ENCODE results near the gene NOL3. TPM values are rescaled to one million over a fixed set of nuclear protein-coding genes. Genes with fewer than 3 reads are reported as not detected.

NOL3 gene
- polyA plus RNA-seq, 3 donors, result 31.0 to 62.3 (median 34.3) TPM

DNA sequence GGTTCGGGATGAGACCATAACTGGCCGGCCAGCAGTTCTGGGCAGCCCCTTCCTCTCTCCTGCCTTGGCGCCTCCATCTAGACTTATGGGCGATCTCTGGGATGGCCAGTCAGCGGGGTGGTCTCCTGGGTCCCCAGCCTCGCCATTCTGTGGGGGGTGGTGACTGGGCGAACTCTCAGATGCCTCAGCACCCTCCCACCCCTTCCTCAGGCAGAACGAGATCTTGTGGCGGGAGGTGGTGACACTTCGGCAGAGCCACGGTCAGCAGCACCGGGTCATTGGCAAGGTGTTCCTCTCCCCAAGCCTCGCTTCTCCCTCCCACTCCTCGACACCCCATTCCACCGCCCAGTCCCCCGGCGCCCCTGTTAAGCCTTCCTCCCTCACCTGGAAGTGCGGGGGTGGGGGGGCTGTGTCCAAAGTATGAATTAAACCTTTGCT lies 4.2 kb upstream of the NOL3 start:
- H3K27ac ChIP-seq (ENCODE audit: low read depth, low read length), result no peak overlapping the region
- 42 to 54% (median 50%) methylated on average over 12 to 18 of the region's 18 CpGs for WGBS, 3 donors

DNA sequence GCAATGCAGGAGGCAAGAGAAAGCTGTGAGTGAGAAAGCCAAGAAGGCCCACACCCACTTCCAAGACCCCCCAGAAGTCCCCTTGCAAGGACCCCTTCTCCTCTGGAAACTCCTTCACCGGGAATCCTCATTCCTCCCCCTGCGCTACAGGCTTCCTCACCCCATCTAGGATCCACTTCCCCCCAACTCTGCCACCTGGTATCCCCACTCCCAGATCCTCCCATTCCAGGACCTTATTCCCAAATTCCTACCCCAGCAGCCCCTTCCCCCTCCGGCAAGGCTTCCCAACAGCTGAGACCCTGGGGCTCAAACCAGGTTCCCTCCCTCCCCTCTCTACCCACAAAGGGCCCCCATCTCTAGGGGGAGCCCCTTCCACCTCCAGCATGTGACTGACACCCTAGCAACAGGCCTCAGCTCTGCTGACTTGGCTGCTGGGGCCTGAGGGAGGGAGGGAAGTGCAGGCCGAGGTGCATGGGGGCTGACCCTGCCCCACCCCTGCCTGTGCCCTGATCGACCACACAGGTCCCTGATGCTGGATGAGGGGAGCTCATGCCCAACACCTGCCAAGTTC lies 3.7 kb upstream of the NOL3 start:
- H3K27ac ChIP-seq (ENCODE audit: low read depth, low read length), result no peak overlapping the region
- WGBS, 3 donors, result 82 to 83% (median 83%) methylated on average over 5 of the region's 5 CpGs

DNA sequence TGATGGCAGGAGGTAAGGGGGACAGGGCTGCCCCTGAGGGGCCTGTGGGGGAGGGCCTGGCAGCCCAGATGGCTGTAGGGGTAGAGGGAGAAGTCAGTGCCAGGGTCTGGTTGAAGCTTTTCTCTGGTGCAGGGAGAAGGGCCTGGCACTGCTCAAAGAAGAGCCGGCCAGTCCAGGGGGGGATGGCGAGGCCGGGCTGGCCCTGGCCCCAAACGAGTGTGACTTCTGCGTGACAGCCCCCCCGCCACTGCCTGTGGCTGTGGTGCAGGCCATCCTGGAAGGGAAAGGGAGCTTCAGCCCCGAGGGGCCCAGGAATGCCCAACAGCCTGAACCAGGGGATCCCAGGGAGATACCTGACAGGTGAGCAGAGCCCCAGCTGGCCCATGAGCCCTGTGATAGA lies 2.8 kb upstream of the NOL3 start:
- H3K27ac ChIP-seq (ENCODE audit: low read depth, low read length), result no peak overlapping the region
- WGBS, 3 donors, result 94 to 96% (median 94%) methylated on average over 7 of the region's 7 CpGs

DNA sequence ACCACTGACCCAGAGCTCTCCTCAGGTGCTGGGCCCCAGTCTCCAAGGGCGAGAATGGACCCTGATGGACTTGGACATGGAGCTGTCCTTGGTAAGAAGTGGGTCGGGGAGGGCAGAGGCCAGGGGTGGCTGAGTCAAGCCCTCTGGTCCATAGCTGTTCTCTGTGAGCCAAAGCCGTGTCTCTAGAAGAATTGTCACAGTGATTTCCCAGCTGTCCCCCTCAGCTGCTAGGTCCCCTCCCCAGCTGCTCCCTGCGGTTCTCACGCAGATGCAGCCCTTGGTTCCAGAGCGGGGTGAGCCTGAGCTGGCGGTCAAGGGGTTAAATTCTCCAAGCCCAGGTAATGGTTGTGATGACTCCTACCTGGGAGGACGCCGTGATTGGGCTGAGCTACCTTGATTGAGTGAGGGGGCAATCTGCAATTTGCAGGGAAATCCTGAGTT lies 1.3 kb upstream of the NOL3 start:
- H3K27ac ChIP-seq (ENCODE audit: low read depth, low read length), result no peak overlapping the region
- WGBS, 3 donors, result 64 to 73% (median 66%) methylated on average over 9 of the region's 9 CpGs

DNA sequence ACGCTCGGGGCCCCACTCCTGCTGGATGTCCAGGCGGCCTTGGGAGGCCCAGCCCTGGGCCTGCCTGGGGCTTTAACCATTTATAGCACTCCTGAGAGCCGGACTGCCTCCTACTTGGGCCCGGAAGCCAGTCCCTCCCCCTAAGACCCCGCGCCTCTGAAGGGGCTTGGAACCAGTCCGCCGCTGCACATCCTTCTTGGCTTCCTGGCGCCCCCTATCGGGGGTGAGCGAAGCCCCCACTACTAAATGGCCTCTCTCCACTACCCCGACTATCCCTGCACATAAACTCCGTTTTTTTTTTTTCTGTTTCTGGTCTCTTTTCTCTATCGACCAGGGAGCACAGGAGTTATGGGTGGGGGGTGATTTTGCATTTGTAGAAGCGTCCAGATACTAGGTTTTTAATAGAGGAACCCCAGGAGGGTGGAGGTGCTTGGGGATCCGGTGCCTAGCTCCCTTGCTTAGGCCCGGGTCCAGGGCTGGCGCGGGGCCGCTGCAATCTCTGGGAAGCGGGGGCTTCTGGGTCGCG lies 633 bp upstream of the NOL3 start:
- H3K27ac ChIP-seq (ENCODE audit: low read depth, low read length), result no peak overlapping the region
- WGBS, 3 donors, result 10 to 11% (median 11%) methylated on average over 24 of the region's 24 CpGs

DNA sequence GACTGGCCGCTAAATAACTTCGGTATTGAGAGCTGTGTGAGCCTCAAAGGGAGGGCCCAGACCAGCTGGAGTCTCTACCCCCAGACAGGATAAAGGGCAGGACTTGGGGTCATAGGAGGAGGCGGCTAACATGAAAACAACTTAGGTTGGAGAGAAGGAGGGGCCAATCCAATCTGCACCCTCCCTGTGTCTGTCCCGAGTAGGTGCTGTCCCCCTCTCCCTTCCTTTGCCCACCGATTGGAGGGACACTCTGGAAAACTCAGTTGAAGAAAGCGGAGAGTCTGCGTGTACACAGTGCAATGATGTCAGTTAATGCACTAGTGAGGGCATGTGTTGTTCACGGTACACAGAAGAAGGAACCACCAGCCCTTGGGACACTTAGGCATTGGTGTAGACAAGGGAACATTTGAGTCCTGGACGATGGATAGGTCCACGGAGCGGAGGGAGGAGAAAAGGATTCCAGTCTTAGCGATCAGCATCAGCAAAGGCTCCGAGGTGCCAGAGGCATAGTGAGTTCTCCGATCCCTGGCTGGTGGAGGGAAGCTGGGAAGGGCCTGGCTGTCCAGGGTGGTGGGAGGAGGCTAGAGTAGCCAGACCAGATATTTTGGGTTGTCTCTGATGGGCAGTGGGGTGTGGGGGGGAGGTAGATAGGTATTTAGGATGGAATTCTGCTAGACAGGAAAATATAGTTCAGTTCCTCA lies 761 bp downstream of the NOL3 start:
- 39 to 48% (median 47%) methylated on average over 14 of the region's 14 CpGs for WGBS, 3 donors
- H3K27ac ChIP-seq (ENCODE audit: low read depth, low read length), result no peak overlapping the region

DNA sequence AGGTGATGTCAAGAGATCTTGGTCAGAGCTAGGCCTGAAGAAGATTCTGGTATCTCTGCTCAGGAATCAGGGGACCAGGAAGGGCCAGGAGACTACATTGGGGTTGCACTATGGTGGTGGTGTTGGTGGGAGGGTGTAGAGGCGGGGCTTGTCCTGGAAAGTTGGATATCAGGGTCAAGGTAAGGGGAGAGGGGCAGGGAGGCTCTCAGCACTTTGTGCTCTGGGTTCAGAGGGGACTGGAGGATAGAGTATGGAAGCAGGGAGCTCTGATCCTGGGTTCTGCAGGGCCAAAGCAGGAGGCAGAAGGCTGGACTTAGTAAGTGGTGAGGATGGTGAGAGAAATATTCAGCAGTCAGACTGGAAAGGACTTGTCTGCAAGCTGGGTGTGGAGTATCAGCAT lies 3.0 kb downstream of the NOL3 start:
- WGBS, 3 donors, result 75 to 100% (median 100%) methylated on average over 1 of the region's 1 CpG
- H3K27ac ChIP-seq (ENCODE audit: low read depth, low read length), result no peak overlapping the region

DNA sequence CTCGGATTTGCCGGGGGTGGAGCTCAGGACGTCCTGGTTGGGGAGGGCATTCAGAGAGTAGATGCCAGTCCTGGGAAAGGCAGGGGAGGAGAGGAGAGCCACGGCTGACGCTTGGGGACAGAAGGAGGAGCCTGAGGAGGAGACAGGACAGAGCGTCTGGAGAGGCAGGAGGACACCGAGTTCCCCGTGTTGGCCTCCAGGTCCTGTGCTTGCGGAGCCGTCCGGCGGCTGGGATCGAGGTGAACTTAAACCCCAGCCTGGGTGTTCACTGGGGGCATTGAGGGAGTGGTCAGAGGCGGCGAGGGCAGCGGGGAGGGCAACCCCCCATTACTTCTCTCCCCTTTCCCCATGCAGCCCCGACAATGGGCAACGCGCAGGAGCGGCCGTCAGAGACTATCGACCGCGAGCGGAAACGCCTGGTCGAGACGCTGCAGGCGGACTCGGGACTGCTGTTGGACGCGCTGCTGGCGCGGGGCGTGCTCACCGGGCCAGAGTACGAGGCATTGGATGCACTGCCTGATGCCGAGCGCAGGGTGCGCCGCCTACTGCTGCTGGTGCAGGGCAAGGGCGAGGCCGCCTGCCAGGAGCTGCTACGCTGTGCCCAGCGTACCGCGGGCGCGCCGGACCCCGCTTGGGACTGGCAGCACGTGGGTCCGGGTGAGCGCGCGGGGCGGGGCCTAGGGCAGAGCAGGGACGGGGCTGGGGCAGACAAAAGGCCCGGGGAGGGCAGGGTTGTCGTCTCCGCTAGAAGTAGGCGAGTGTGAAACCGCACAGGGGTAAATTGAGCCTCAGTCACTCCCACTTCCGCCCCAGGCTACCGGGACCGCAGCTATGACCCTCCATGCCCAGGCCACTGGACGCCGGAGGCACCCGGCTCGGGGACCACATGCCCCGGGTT lies 3.7 kb downstream of the NOL3 start:
- H3K27ac ChIP-seq (ENCODE audit: low read depth, low read length), result no peak overlapping the region
- 0 to 6% (median 1%) methylated on average over 66 to 71 of the region's 71 CpGs for WGBS, 3 donors

DNA sequence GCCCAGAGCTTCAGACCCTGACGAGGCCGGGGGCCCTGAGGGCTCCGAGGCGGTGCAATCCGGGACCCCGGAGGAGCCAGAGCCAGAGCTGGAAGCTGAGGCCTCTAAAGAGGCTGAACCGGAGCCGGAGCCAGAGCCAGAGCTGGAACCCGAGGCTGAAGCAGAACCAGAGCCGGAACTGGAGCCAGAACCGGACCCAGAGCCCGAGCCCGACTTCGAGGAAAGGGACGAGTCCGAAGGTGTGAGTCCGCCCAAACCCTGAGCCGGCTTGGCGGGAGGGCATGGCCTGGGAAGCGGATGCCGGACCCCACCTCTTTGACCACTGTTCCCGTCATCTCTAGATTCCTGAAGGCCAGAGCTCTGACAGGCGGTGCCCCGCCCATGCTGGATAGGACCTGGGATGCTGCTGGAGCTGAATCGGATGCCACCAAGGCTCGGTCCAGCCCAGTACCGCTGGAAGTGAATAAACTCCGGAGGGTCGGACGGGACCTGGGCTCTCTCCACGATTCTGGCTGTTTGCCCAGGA lies 4.4 kb downstream of the NOL3 start:
- no peak overlapping the region for H3K27ac ChIP-seq (ENCODE audit: low read depth, low read length)
- WGBS, 3 donors, result 40 to 63% (median 45%) methylated on average over 29 to 31 of the region's 31 CpGs

DNA sequence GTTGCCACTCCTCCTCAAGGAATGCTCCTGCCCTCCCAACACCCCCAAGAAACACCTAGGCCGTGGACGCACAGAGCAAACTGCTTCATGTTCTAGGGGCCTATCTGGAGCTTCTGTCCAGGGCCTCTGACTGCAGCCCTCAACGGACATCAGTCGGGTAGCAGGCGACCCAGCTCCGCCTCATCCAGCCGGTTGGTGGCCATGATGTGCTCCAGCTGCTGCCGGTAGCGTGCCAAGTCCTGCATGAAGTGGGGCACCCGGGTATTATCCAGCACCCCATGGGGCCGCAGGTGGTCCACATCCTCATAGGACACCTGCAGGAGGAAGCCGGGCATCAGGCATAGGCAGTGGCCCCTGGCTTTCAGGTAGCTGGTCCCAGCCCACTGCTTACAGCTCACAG lies 6.3 kb downstream of the NOL3 start:
- H3K27ac ChIP-seq (ENCODE audit: low read depth, low read length), result no peak overlapping the region
- WGBS, 3 donors, result 93 to 96% (median 96%) methylated on average over 12 of the region's 12 CpGs

DNA sequence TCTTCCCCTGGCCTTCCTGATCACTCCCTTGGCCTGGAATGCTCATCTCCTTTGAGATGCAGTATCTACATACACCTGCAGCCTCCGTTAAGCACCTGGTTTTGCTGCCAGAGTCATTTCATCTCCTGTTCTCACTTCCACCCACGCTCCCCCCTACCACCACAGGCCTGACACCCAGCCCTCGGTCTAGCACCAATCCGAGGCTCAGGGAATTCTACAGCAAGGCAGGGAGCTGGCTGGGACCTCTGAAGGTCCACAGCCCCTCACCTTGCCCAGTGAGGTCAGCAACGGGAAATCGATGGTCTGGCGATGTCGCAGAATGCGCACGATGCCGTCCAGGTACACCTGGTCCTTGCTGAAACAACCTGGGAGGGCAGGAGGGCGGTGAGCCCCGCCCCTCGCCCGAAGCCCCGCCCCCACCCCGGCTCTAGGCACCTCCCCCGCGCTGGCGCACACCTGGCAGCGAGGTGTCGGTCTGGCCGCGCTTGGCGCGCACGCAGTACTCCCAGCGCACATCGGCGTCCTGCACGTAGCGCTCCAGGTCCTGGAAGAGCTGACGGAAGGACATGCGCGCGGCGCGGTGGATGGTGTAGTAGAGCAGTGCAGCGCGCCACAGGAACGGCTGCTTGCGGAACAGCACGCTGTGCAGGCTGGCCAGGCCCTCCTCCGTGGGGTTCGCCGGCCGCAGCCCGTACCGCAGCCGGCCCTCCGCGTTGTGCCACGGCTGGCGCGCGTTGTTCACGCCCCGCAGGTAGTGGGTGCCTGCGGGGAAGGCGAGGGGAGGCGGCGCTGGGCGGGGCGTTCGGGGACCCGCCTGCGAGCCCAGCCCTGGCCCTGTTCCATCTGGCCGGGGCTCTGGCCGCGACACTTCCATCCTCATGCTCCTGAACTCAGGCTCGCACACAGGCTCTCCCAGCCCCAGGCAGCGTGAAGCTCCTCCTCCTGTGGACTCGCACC lies 7.7 kb downstream of the NOL3 start:
- WGBS, 3 donors, result 2 to 6% (median 5%) methylated on average over 57 to 73 of the region's 73 CpGs
- no peak overlapping the region for H3K27ac ChIP-seq (ENCODE audit: low read depth, low read length)

DNA sequence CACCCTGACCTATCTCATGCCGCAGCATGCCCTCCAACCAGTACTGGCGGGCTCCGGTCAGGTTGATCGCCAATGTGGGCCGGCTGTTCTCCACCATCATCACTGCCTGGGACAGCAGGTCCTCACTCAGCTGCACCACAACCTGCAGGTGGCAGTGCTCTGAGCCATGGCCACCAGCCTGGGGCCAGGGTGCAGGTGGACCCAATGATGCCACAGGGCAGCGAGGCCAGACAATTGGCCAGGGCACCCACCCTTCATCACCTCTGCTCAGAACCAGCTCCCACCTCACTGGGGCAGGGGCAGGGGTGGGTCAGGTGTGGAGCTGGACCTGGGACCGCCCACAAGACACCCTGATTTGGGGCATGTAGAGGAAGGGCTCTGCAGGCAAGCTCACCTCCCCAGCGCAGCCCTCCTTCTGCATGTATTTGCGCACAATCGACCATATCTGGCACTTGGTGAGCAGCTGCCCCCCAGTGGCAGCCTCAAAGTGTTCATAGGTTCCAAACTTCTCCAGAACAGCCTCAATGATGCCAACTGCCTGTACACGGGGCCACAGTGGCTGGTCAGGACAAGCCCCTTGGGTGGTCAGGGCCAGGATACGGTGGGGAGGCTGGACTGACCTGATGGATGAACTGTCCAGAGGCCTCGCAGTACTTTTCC lies 9.2 kb downstream of the NOL3 start:
- no peak overlapping the region for H3K27ac ChIP-seq (ENCODE audit: low read depth, low read length)

DNA sequence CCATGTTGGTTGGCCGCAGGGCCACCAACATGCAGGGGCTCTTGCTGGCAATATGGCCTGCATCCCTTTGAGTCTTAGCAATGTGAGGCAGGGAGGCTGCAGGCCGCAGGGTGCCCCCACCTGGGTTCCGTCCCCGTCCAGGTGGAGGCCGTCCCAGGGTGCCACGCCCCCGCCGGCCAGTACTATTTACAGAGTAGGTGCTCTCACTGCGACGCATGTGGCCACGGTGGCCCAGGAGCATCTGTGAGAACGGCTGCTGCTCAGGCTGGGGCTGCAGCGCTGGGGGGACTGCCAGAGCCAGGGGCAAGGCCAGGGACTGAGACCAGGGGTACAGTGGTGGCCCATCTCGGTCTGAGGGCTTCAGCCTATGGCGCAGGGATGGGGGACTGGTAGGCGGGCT lies 9.8 kb downstream of the NOL3 start:
- no peak overlapping the region for H3K27ac ChIP-seq (ENCODE audit: low read depth, low read length)
- 88 to 95% (median 92%) methylated on average over 16 of the region's 16 CpGs for WGBS, 3 donors

More for the DNA sequence above, 9.2 kb downstream of the NOL3 start:
- 87 to 95% (median 91%) methylated on average over 13 of the region's 13 CpGs for WGBS, 3 donors

DNA sequence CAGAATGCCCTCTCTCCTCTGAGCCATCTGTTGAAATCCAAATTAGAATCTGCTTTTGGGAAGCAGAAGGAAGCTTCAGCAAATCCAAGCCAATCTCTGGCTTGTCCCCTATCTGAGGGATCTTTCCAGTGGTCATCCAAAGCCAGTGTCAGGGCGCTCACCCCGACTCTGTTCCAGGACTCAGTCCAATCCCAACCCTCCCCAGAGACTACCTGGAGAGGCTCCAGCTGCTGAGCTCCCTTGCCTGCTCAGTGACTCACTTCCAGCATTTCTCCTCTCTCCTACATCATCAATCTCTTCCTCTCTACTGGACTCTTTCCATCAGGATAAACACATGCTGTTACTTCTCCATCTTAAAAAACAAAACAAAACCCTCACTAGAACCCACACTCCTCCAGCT lies 11.0 kb downstream of the NOL3 start:
- no peak overlapping the region for H3K27ac ChIP-seq (ENCODE audit: low read depth, low read length)
- WGBS, 3 donors, result 49 to 55% (median 52%) methylated on average over 2 of the region's 2 CpGs

DNA sequence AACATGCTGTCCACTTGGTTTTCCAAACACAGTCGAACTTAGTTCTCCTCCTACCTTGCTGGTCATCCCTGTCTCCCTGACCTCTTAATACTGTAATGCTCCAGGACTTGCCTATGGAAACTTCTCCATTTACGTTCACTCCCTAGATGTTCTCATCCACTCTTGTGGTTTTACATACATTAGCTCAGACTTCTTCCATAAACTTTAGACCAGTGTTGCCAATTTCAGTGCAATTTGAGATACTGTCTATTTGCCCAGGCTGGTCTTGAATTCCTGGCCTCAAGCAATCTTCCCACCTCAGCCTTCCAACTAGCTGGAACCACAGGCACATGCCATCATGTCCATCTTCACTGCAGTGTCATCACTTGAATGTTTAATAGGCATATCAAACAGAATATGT lies 11.9 kb downstream of the NOL3 start:
- no peak overlapping the region for H3K27ac ChIP-seq (ENCODE audit: low read depth, low read length)
- 67 to 91% (median 72%) methylated on average over 2 of the region's 2 CpGs for WGBS, 3 donors

DNA sequence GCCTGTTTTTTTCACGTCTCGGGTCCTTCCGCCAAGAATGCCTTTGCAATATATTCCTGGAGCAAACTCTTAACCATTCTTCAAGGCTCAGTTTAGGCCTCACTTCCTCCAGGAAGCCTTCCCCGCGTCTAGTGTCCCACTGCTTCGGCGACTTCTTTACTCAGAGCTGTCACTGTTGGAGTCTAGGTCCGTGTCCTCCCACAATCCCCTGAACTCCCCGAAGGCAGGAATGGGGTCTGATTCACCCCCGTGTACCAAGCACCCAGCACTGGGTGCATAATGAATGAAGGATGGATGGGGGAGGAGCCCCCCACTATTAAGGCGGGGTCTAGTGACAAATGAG lies 12.9 kb downstream of the NOL3 start:
- 5 to 8% (median 7%) methylated on average over 11 of the region's 11 CpGs for WGBS, 3 donors
- no peak overlapping the region for H3K27ac ChIP-seq (ENCODE audit: low read depth, low read length)

DNA sequence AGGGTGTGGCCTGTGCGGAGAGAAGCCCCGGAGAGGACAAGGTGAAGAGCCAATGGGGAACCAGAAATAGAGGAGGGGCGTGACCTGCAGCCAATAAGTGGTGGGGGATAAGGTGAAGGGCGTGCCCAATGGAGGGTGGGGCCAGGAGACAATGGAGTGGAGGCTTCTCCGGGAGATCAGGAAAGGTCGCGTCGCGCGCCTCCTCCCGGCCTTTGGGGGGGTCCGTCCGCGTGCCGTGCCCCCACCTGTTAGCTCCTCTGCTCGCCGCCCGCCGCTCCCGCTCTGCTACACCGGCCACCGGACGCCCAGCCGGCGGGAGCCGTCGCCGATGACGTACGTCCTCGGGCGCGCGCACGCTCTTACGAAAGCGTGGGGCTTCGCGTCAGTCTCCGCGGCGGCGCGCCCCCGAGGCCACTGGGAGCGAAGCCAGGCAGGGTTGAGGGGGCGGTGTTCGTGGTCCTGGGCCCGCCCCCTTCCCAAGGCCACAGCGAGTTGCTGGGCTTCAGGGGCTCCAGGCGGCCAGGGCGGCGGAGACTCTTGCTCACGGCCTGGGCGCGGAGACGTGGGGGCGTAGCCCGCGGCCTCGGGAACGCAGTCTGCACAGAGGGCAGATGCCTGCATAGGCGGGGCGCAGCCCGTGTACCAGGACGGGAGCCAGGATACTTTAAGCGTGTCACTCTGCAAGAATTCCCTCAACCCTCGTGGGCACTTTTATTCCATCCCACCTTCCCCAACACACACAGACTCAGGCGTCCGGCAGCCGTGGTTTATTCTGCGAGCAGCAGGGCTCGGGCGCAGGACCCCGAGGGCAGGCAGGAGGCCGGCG lies 13.5 kb downstream of the NOL3 start, which contains the start of gene MATCAP1:
Gene MATCAP1, minus strand, starts transcription at position 337 of the 826 bp plus-strand sequence. CDS start 3,353 bp downstream, outside the sequence.
- 0% methylated on average over 57 to 77 of the region's 77 CpGs for WGBS, 3 donors
- no peak within 1 kb of the TSS for H3K27ac ChIP-seq (ENCODE audit: low read depth, low read length)

Measured in adipose tissue (tissue), 3 donors.